Measurements from ENCODE around the gene LHX6. TPM values are rescaled to one million over a fixed set of nuclear protein-coding genes. Genes with fewer than 3 reads are reported as not detected.

The LHX6 gene
- total RNA-seq, 1 donor from 2014 or later, result 0.34 TPM

GRCh38 chr9:122258886-122259415, 30.2 kb upstream of the LHX6 start:
- no peaks in the 10 kb centered on the region for H3K9me3 ChIP-seq (ENCODE audit: insufficient read depth, low read depth, low read length)
- no peak for TF ChIP-seq EZH2 (IDR thresholded peaks at IDR 0.05; ENCODE audit: insufficient read depth, low read length)
- TF ChIP-seq, protein P1, sequence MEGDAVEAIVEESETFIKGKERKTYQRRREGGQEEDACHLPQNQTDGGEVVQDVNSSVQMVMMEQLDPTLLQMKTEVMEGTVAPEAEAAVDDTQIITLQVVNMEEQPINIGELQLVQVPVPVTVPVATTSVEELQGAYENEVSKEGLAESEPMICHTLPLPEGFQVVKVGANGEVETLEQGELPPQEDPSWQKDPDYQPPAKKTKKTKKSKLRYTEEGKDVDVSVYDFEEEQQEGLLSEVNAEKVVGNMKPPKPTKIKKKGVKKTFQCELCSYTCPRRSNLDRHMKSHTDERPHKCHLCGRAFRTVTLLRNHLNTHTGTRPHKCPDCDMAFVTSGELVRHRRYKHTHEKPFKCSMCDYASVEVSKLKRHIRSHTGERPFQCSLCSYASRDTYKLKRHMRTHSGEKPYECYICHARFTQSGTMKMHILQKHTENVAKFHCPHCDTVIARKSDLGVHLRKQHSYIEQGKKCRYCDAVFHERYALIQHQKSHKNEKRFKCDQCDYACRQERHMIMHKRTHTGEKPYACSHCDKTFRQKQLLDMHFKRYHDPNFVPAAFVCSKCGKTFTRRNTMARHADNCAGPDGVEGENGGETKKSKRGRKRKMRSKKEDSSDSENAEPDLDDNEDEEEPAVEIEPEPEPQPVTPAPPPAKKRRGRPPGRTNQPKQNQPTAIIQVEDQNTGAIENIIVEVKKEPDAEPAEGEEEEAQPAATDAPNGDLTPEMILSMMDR (IDR thresholded peaks at IDR 0.05; ENCODE audit: insufficient read depth, low read depth, low read length), result no peak
- H3K4me1 Mint-ChIP-seq (ENCODE audit: low read depth, unreplicated experiment), result peaks cover 9% of the 10 kb centered on the region
- peaks cover 6% of the 10 kb centered on the region for H3K36me3 Mint-ChIP-seq (ENCODE audit: low read depth, unreplicated experiment)
- H3K9ac ChIP-seq (ENCODE audit: low read length), result no peak overlapping the region
- no peak overlapping the region for H3K4me3 Mint-ChIP-seq (ENCODE audit: unreplicated experiment)
- H3K4me2 ChIP-seq (ENCODE audit: low read length), result no peak overlapping the region
- H4K20me1 ChIP-seq (ENCODE audit: insufficient read depth, low read length), result peaks cover 47% of the 10 kb centered on the region
- H3K4me1 ChIP-seq (ENCODE audit: insufficient read depth, low read length), result peaks cover 10% of the 10 kb centered on the region
- peaks cover 38% of the 10 kb centered on the region for H3K79me2 ChIP-seq (ENCODE audit: insufficient read depth, low read length)
- no peaks in the 10 kb centered on the region for H3K27me3 ChIP-seq (ENCODE audit: insufficient read depth, low read length)
- FAIRE-seq (no peak), DNase-seq (ENCODE audit: low read depth) (no peak)
- H3K4me3 ChIP-seq (ENCODE audit: insufficient read depth, low read depth, low read length), result no peak overlapping the region
- no peak overlapping the region for H2AFZ ChIP-seq (ENCODE audit: low read depth, low read length)
- H3K27me3 Mint-ChIP-seq (ENCODE audit: low read depth, unreplicated experiment), result no peaks in the 10 kb centered on the region
- peaks cover 1% of the 10 kb centered on the region for H3K9me3 Mint-ChIP-seq (ENCODE audit: unreplicated experiment)
- H3K36me3 ChIP-seq (ENCODE audit: insufficient read depth, low read length), result peaks cover 15% of the 10 kb centered on the region
- no peak overlapping the region for H3K27ac Mint-ChIP-seq (ENCODE audit: unreplicated experiment)
- H3K27ac ChIP-seq (ENCODE audit: low read depth, low read length), result no peak overlapping the region

- H2AFZ ChIP-seq (ENCODE audit: low read depth, low read length), result no peak overlapping the region
- no peaks in the 10 kb centered on the region for H3K27me3 ChIP-seq (ENCODE audit: insufficient read depth, low read length)
- no peak overlapping the region for H3K4me3 ChIP-seq (ENCODE audit: insufficient read depth, low read depth, low read length)
- no peak overlapping the region for H3K4me3 Mint-ChIP-seq (ENCODE audit: unreplicated experiment)
- no peaks in the 10 kb centered on the region for H3K27me3 Mint-ChIP-seq (ENCODE audit: low read depth, unreplicated experiment)
- DNase-seq (ENCODE audit: low read depth), result no peak
- H3K79me2 ChIP-seq (ENCODE audit: insufficient read depth, low read length), result peaks cover 11% of the 10 kb centered on the region
- no peak overlapping the region for H3K27ac ChIP-seq (ENCODE audit: low read depth, low read length)
- no peak for FAIRE-seq
- H3K27ac Mint-ChIP-seq (ENCODE audit: unreplicated experiment), result no peak overlapping the region
- no peak overlapping the region for H3K9ac ChIP-seq (ENCODE audit: low read length)
- H3K36me3 ChIP-seq (ENCODE audit: insufficient read depth, low read length), result peaks cover 15% of the 10 kb centered on the region
- H3K36me3 Mint-ChIP-seq (ENCODE audit: low read depth, unreplicated experiment), result peaks cover 12% of the 10 kb centered on the region
- H4K20me1 ChIP-seq (ENCODE audit: insufficient read depth, low read length), result peaks cover 43% of the 10 kb centered on the region
- peaks cover 4% of the 10 kb centered on the region for H3K9me3 Mint-ChIP-seq (ENCODE audit: unreplicated experiment)
- TF ChIP-seq EZH2 (IDR thresholded peaks at IDR 0.05; ENCODE audit: insufficient read depth, low read length), result no peak
- TF ChIP-seq, protein P1 (IDR thresholded peaks at IDR 0.05; ENCODE audit: insufficient read depth, low read depth, low read length), result no peak
- H3K4me2 ChIP-seq (ENCODE audit: low read length), result no peak overlapping the region
- no peaks in the 10 kb centered on the region for H3K4me1 ChIP-seq (ENCODE audit: insufficient read depth, low read length)
- no peaks in the 10 kb centered on the region for H3K9me3 ChIP-seq (ENCODE audit: insufficient read depth, low read depth, low read length)
- no peaks in the 10 kb centered on the region for H3K4me1 Mint-ChIP-seq (ENCODE audit: low read depth, unreplicated experiment)
Measured at GRCh38 chr9:122256206-122256605, 27.4 kb upstream of the LHX6 start.

GRCh38 chr9:122254761-122255160, 26.0 kb upstream of the LHX6 start:
- Mint-ChIP-seq H3K4me3 (ENCODE audit: unreplicated experiment) (no peak overlapping the region), H3K9me3 (ENCODE audit: unreplicated experiment) (peaks cover 4% of the 10 kb centered on the region), H3K36me3 (ENCODE audit: low read depth, unreplicated experiment) (peaks cover 19% of the 10 kb centered on the region), H3K27me3 (ENCODE audit: low read depth, unreplicated experiment) (no peaks in the 10 kb centered on the region), H3K27ac (ENCODE audit: unreplicated experiment) (no peak overlapping the region), H3K4me1 (ENCODE audit: low read depth, unreplicated experiment) (no peaks in the 10 kb centered on the region)
- H3K4me2 ChIP-seq (ENCODE audit: low read length), result no peak overlapping the region
- peaks cover 9% of the 10 kb centered on the region for H3K79me2 ChIP-seq (ENCODE audit: insufficient read depth, low read length)
- H3K4me1 ChIP-seq (ENCODE audit: insufficient read depth, low read length), result no peaks in the 10 kb centered on the region
- H3K27ac ChIP-seq (ENCODE audit: low read depth, low read length), result no peak overlapping the region
- FAIRE-seq (no peak), DNase-seq (ENCODE audit: low read depth) (no peak)
- no peaks in the 10 kb centered on the region for H3K27me3 ChIP-seq (ENCODE audit: insufficient read depth, low read length)
- TF ChIP-seq, protein P1 (IDR thresholded peaks at IDR 0.05; ENCODE audit: insufficient read depth, low read depth, low read length), result no peak
- no peak for TF ChIP-seq EZH2 (IDR thresholded peaks at IDR 0.05; ENCODE audit: insufficient read depth, low read length)
- H3K9ac ChIP-seq (ENCODE audit: low read length), result no peak overlapping the region
- H4K20me1 ChIP-seq (ENCODE audit: insufficient read depth, low read length), result peaks cover 39% of the 10 kb centered on the region
- no peak overlapping the region for H2AFZ ChIP-seq (ENCODE audit: low read depth, low read length)
- H3K4me3 ChIP-seq (ENCODE audit: insufficient read depth, low read depth, low read length), result no peak overlapping the region
- no peaks in the 10 kb centered on the region for H3K9me3 ChIP-seq (ENCODE audit: insufficient read depth, low read depth, low read length)
- peaks cover 13% of the 10 kb centered on the region for H3K36me3 ChIP-seq (ENCODE audit: insufficient read depth, low read length)
